ACC112 (cell line): Measurements from ENCODE around the gene TBX4.

Source experiments
- H2AFZ ChIP-seq: fragments of 200-600 bp; sonication (generic); one replicate; pipeline ENCODE4 v1.6.0; 2017; ENCODE audit warnings: antibody characterized with exemption, low read length; ENCODE audit not compliant: unreplicated experiment
- H3K27ac ChIP-seq: fragments of 200-600 bp; sonication (generic); 2 replicates; pipeline ENCODE4 v1.5.1; 2014; ENCODE audit warnings: low read depth, mild to moderate bottlenecking, antibody characterized with exemption, low read length, moderate library complexity
- H3K27me3 ChIP-seq: fragments of 200-600 bp; sonication (generic); 2 replicates; pipeline ENCODE4 v1.6.1; 2014; ENCODE audit warnings: mild to moderate bottlenecking, antibody characterized with exemption, low read length, moderate library complexity, mixed read lengths; ENCODE audit not compliant: insufficient read depth
- H3K36me3 ChIP-seq: fragments of 200-600 bp; sonication (generic); 2 replicates; pipeline ENCODE4 v1.6.1; 2016; ENCODE audit warnings: mild to moderate bottlenecking, antibody characterized with exemption, low read length, moderate library complexity, mixed read lengths; ENCODE audit not compliant: insufficient read depth
- H3K4me1 ChIP-seq: fragments of 200-600 bp; sonication (generic); one replicate; pipeline ENCODE4 v1.6.1; 2016; ENCODE audit warnings: low read length, mixed read lengths; ENCODE audit not compliant: insufficient read depth, unreplicated experiment, control insufficient read depth
- H3K4me3 ChIP-seq: fragments of 200-600 bp; sonication (generic); 2 replicates; pipeline ENCODE4 v1.5.1; 2014; ENCODE audit warnings: mild to moderate bottlenecking, low read depth, low read length
- H3K79me2 ChIP-seq: fragments of 200-600 bp; sonication (generic); one replicate; pipeline ENCODE4 v1.6.0; 2016; ENCODE audit warnings: low read length; ENCODE audit not compliant: control insufficient read depth, unreplicated experiment, insufficient read depth

Gene TBX4

DNA sequence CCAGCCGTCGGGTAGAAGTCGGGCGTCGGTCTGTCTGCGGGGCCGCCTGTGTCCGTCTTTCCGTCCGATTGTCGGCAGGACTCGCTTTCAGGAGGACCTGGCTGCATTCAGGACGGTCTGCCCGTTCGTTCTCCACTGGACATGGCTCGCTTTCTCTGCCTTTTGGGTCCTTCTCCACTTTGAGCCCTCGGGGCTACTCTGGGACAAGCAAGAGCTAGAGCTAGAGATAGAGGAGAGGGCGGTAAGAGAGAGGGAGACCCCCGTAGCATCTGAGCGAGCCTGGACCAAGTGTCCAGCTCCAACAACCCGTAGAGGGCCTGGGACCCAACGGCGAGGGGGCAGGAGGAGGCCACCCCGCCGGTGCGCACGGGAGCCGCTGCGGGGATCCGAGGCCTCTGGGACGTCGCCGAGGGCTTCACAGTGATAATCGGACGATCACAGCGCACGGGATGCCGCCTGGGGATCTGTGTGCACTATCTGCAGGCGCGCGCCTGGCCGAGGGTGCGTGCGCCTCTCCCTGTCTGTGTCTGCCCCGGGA, 4.5 kb downstream of the TBX4 start:
- no peak overlapping the region for H2AFZ ChIP-seq
- no peaks in the 10 kb centered on the region for H3K4me1 ChIP-seq
- H3K4me3 ChIP-seq, result no peak overlapping the region
- H3K36me3 ChIP-seq, result no peaks in the 10 kb centered on the region
- H3K27me3 ChIP-seq, result peaks cover 90% of the 10 kb centered on the region
- no peaks in the 10 kb centered on the region for H3K79me2 ChIP-seq
- H3K27ac ChIP-seq, result no peak overlapping the region

- Histone ChIP-seq H2AFZ (no peak overlapping the region), H3K4me1 (no peaks in the 10 kb centered on the region), H3K79me2 (no peaks in the 10 kb centered on the region), H3K27me3 (peaks cover 90% of the 10 kb centered on the region), H3K4me3 (no peak overlapping the region), H3K36me3 (no peaks in the 10 kb centered on the region), H3K27ac (no peak overlapping the region)
These were observed 5.2 kb downstream of the TBX4 start for GRCh38 chr17:61457226-61457983.

GRCh38 chr17:61458000-61458399, 5.8 kb downstream of the TBX4 start:
- Histone ChIP-seq H2AFZ (no peak overlapping the region), H3K27me3 (peaks cover 90% of the 10 kb centered on the region), H3K79me2 (no peaks in the 10 kb centered on the region), H3K27ac (no peak overlapping the region), H3K4me1 (no peaks in the 10 kb centered on the region), H3K36me3 (no peaks in the 10 kb centered on the region), H3K4me3 (no peak overlapping the region)

- H3K4me1 ChIP-seq, result no peaks in the 10 kb centered on the region
- H3K27me3 ChIP-seq, result peaks cover 84% of the 10 kb centered on the region
- no peak overlapping the region for H3K4me3 ChIP-seq
- no peaks in the 10 kb centered on the region for H3K36me3 ChIP-seq
- no peak overlapping the region for H2AFZ ChIP-seq
- no peak overlapping the region for H3K27ac ChIP-seq
- H3K79me2 ChIP-seq, result no peaks in the 10 kb centered on the region
These were observed 6.4 kb downstream of the TBX4 start for GRCh38 chr17:61458421-61459141.

GRCh38 chr17:61459142-61459809, 7.1 kb downstream of the TBX4 start:
- no peaks in the 10 kb centered on the region for H3K79me2 ChIP-seq
- H3K27ac ChIP-seq, result no peak overlapping the region
- H2AFZ ChIP-seq, result no peak overlapping the region
- H3K4me1 ChIP-seq, result no peaks in the 10 kb centered on the region
- H3K27me3 ChIP-seq, result peaks cover 77% of the 10 kb centered on the region
- H3K36me3 ChIP-seq, result no peaks in the 10 kb centered on the region
- H3K4me3 ChIP-seq, result no peak overlapping the region

- H3K27ac ChIP-seq, result no peak overlapping the region
- H3K27me3 ChIP-seq, result peaks cover 69% of the 10 kb centered on the region
- H2AFZ ChIP-seq, result no peak overlapping the region
- no peaks in the 10 kb centered on the region for H3K4me1 ChIP-seq
- H3K4me3 ChIP-seq, result no peak overlapping the region
- no peaks in the 10 kb centered on the region for H3K36me3 ChIP-seq
- no peaks in the 10 kb centered on the region for H3K79me2 ChIP-seq
These were observed 7.9 kb downstream of the TBX4 start for GRCh38 chr17:61459939-61460718.

- H3K4me3 ChIP-seq, result no peak overlapping the region
- H2AFZ ChIP-seq, result no peak overlapping the region
- no peaks in the 10 kb centered on the region for H3K36me3 ChIP-seq
- H3K27me3 ChIP-seq, result peaks cover 61% of the 10 kb centered on the region
- no peaks in the 10 kb centered on the region for H3K4me1 ChIP-seq
- no peaks in the 10 kb centered on the region for H3K79me2 ChIP-seq
- H3K27ac ChIP-seq, result no peak overlapping the region
These were observed 8.8 kb downstream of the TBX4 start for GRCh38 chr17:61460796-61461585.

- no peaks in the 10 kb centered on the region for H3K36me3 ChIP-seq
- H2AFZ ChIP-seq, result no peak overlapping the region
- no peaks in the 10 kb centered on the region for H3K79me2 ChIP-seq
- peak overlapping the region; percentile 70 for H3K4me3 ChIP-seq
- no peak overlapping the region for H3K27ac ChIP-seq
- H3K27me3 ChIP-seq, result peaks cover 59% of the 10 kb centered on the region
- H3K4me1 ChIP-seq, result no peaks in the 10 kb centered on the region
These were observed 9.4 kb downstream of the TBX4 start for GRCh38 chr17:61461586-61461966.

- Histone ChIP-seq H2AFZ (peak overlapping the region; percentile 86), H3K4me1 (no peaks in the 10 kb centered on the region), H3K79me2 (no peaks in the 10 kb centered on the region), H3K4me3 (peak overlapping the region; percentile 70), H3K27ac (no peak overlapping the region), H3K36me3 (no peaks in the 10 kb centered on the region), H3K27me3 (peaks cover 53% of the 10 kb centered on the region)
These were observed 9.9 kb downstream of the TBX4 start for GRCh38 chr17:61461967-61462718.
